Esophagus mucosa (tissue), 1 donor: Measurements from ENCODE around the gene FOXI1. TPM values are rescaled to one million over a fixed set of nuclear protein-coding genes. Genes with fewer than 3 reads are reported as not detected.
"Not testable (repeated sequence)": the region's sequence is repeated elsewhere in the genome, so short reads cannot be mapped to it uniquely, and the experiment has no call there.

ENCODE experiments used
- ATAC-seq: fragments of 200-7000 bp; cut with Tn5 transposase; one replicate; pipeline ENCODE4 v1.9.1; 2020
- total RNA-seq: library from RNA; stranded (reverse); gene quantifications from one replicate; pipeline ENCODE4 v1.2.4, GENCODE V29; 2023
- donor health status: DM: yes; HTN: yes; CAD: no.

FOXI1 gene
- total RNA-seq, 1 donor from 2014 or later = 0.16 TPM

DNA sequence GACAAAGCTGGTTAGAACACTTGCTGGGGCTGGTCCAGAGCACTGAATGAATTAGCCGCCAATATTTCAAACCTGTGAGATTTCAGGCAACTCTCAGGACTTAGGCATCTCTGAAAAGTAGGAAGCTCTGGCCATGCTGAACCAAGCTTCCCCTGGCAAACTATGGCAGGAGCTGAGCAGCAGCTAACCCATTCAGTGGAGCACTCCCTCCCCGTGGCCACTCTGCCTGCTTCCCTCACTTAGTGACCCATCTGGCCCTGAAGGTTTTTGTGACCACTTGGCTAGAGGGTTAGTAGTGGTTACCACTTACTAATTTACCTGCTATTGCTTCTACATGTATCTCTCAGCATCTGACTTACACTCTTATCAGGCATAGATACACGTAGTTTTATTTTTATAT is 25.5 kb downstream of the FOXI1 start:
- ATAC-seq = no peak

GRCh38 chr5:170132269-170132975 is 26.7 kb downstream of the FOXI1 start:
- no peak for ATAC-seq

GRCh38 chr5:170132976-170133448 is 27.3 kb downstream of the FOXI1 start:
- ATAC-seq = no peak

DNA sequence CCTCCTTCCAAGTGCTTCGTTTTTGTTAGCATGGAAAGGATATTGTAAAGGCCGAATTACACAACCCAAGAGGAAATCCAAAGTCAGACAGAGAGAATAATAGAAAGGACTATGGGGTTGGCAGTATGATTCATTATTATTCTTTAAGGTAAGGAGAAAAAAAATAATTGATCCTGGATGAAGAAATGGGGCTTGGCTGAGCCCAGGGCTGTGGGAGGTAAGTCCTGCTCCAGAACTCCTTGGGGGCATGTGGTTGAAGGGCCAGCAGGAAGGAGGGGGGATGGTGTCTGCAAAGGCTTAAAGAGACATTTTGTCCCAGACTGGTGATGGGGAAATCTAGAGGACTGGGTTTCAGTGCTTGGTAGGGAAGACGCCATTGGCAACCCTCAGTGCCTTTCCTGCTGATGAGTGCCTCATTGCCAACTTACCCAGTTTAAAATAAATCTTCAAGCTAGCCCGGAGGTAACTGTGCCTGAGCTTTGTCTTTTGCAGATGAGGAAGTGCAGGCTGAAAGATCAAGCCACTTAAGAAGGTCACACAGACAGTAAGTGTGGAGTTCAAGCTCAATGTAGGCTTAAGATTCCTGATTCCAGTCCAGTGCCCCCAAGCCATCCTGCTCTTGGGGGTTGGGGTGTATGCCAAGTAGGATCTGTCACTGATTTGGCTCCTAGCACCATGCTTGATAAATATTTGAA is 30.2 kb downstream of the FOXI1 start:
- peak; percentile 37 for ATAC-seq

DNA sequence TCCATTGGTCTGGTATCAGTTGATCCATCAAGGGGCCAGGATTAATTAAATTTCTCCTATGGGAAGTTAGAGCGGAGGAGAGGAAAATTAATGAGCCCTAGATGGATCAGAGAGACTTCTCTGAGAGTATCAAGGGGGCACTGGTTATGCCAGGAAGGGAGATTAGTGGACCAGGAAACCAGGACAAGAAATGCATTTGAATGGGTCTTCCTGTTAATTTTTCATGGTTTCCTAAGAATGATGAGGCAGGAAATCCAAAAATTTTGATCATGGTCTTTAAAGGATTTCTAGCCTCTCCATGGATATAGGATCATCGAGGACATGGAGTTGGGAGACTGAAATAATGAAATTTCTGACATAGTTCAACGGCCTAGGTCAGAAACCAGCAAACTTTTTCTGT is 30.8 kb downstream of the FOXI1 start:
- no peak for ATAC-seq

DNA sequence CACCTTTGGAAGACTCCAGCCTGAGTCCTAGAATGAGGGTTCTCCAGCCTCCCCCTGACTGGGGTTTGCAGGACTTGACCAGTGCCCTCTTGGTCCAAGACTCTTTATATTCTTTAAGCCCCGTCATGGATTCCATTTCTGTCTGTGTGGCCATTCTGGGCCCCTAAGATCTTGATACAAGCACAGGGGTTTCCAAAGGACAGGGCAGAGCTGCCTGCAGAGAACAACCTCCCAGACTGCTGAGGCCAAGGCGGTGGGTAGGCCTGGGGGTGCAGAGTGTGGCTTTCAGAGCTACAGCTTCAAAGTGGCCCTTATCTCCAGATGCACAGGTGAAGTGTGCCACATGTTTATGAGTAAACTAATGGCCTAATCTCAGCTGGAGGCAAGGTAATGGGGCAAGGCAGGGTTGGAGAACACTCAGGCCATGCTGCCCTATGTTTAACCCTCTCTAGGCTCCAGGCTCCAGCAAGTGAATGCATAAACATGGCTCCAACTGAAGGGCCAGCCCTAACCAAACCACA is 32.1 kb downstream of the FOXI1 start:
- no peak for ATAC-seq

GRCh38 chr5:170138273-170138672 is 32.6 kb downstream of the FOXI1 start:
- no peak for ATAC-seq

- no peak for ATAC-seq
Measured at GRCh38 chr5:170139786-170140335, 34.2 kb downstream of the FOXI1 start.

DNA sequence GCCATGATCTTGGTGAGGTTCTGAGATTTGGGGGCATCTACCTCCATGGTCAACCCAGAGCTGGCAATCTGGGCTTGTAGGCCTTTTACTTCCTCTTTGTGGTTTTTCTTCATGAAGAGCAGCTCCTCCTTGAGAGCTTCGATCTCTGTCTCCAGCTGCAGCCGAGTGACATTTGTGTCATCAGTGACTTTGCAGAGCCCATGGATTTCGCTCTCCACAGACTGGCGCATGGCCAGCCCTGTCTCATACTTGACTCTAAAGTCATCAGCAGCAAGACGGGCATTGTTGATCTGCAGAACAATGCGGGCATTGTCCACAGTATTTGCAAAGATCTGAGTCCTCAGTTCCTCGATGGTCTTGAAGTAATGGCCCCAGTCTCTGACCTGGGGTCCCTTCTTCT is 35.5 kb downstream of the FOXI1 start:
- ATAC-seq = not testable (repeated sequence)

- no peak for ATAC-seq
Measured at GRCh38 chr5:170141636-170142035, 35.9 kb downstream of the FOXI1 start.

- no peak for ATAC-seq
Measured at GRCh38 chr5:170142196-170142595, 36.5 kb downstream of the FOXI1 start.

DNA sequence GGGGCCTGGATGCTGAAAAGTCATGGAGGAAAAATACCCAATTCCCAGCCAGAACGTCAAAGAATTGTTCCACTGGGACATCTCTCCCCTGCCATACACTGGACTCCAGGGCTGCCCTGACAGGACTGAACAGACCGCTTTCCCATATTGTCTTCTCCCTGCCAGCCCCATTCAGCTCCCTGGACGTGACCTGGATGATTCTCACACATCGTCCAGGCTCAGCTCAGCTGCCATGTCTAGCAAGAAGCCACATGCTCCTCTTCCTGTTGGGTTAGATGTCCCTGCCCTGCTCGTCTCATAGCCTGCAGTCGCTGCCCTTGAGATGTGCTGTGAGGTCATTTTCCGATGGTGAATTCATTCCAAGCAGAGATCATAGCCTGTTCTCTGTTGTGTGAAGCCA is 37.4 kb downstream of the FOXI1 start:
- no peak for ATAC-seq

GRCh38 chr5:170143710-170144109 is 38.0 kb downstream of the FOXI1 start:
- ATAC-seq = no peak

DNA sequence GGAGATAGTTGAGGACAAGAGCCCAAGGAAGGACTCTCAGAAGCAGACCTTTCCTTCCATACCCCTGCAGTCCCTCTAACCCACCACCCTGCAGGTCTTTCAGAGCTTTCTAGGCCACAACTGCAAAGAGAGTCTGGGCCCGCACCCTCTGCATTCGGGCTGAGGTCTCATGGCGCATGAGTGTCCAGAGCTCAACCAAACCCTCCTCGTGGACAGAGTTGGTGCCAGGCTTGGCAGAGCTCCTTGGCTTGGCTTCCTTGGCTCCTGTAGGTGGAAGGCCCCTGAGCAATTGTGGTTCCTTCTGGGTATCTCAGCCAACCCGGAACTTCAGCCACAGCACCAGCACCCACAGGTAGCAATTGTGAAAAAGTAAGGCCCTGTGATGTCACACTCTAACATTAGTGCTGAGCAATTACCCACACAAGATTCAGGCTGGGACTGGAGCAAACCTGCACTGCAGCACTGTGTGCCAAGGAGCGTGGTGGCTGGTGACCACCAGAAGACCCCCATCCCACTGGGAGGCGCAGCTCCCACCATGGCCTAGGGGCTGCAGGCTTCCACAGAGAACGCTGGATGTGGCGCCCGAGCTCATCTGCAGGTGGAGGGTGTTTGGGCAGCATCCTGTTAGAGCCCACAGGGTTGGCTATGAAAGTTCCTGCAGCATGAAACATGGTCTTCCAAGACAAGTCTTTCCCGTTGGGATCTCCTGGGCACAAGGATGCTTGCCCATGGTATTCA is 38.8 kb downstream of the FOXI1 start:
- ATAC-seq = peak; percentile 18

DNA sequence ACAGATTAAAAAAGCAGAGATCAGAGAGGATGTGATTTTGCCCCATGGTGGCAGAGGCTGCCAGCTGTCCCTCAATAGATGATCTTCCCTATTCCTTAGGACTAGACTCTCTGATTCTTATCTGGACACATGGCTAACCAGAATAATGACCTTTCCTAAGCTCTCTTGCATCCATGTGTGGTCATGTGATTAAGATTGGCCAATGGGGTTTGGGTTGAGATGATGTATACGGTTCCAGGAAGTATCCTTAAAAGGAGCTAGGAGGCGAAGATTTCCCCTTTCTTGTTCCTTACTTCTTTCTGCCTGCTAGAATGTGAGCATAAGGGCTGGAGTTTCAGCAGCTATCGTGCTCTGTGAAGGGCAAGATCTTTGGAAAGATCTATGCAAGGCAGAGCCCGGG is 39.8 kb downstream of the FOXI1 start:
- no peak for ATAC-seq

DNA sequence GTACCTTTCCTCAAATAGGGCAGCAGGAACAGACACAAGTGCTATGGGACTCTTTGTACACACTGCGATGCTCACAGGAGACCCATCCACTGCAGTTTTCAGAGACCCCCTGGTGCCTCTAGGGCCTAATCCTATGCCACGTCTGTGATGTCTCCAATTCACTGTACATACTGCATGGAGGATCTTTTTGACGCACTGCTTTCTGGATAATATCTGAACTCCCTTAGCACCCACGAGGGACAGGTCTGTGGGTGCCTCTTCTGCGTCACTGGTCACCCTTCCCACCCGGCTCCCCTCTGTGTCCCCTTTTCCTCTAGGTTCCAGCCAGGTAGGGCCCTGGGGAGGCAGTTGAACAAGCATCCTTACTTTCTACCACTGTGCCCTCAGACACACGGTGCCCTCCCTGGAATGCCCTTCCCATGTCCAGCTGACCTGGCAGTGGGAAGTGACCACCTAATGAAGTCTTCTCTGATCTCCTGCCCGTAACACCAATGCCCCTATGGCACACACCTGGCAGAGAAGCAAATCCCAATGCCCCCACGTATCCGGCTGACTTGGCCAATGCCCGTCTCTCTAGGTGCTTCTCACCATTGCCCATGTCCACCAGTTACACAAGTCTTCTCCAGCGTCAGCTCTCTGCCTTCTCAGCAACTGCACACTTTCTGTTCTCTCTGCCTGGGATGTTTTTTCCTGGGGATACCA is 41.5 kb downstream of the FOXI1 start:
- ATAC-seq = no peak

DNA sequence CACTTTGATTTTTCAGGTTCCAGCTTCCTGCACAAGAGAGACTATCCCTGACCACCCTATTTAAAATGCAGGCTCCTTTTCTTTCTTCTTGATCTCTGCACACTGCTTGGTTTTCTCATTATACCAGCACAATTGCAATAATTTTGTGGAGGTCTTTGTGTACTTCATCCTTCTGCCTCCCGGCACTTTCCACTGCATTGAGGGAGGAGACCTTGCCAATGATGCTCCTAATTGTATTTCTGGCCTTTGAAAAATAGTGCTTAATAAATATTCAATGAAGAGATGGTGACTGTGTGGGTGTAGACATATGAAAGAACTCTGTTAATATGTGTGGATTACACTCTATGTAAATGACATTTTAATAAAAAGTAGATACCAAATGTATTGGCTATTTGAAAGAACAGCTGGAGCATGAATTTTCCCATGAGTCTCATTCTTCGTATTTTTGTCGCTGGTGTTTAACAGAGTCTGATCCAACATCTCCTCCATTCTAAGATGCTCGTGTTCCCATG is 42.1 kb downstream of the FOXI1 start:
- no peak for ATAC-seq

DNA sequence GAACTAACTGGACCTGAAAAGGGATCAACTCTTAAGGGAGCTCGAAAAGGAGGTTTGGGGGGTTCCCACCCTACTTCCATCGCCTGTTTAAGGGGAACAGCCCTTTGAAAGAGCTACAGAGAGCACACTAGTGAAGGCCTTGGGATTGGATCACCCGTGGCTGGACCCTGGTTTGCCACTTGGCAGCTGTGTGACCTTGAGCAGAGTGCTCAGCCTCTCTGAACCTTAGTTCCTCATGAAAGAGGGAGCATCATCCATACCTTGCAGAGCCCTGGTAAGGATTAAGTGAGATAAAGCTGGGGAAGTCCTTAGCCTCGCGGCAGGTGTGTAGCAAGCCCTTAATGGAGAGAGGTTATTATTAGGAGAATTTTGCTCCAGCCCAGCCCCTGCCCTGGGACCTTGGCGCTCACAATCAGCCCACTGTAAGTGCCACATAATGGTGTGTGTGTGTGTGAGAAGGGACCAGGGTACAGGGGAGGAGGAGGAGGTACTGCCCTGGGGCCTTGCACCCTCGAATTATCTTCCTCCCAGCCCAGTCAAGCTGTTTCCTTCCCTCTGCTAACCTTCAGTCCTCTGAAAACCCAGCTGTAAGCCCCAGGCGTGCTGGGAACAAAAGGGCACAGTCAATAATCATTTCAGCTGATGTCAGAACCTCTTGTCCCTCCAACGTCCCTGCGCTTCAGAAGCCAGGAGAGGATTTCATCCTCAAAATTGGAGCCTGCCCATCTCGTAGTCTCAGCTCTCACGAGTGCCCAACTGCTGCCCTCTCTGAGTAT is 42.9 kb downstream of the FOXI1 start:
- no peak for ATAC-seq

DNA sequence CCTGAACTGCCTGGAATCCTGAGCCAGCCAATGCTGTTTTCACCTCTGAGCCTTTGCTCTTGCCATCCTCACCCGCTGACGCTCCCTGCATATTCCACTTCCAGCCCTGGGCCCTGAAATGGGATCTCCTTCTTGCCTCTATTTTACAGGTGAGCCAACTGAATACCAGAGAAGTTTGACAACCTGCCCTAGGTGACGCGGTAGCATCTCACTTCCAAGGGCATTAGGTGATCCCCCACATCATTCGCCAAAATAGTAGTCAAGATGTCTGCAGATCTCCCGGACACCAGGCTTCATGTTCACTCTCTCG is 43.5 kb downstream of the FOXI1 start:
- no peak for ATAC-seq

DNA sequence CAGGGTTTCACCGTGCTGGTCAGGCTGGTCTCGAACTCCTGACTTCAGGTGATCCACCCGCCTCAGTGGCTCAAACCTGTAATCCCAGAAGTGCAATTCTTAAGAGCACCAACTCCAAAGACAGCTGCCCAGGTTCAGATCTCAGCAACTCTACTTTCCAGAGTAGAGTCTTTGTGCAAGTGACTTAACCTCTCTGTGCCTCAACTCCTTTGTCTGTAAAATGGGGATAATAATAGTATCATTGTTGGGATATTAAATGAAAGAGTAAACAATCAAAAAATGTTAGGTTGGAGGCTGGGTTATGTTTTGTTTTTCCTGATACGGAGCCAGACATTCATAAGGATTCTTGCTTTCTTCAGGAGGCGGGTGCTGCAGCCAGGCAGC is 45.0 kb downstream of the FOXI1 start:
- ATAC-seq = no peak

DNA sequence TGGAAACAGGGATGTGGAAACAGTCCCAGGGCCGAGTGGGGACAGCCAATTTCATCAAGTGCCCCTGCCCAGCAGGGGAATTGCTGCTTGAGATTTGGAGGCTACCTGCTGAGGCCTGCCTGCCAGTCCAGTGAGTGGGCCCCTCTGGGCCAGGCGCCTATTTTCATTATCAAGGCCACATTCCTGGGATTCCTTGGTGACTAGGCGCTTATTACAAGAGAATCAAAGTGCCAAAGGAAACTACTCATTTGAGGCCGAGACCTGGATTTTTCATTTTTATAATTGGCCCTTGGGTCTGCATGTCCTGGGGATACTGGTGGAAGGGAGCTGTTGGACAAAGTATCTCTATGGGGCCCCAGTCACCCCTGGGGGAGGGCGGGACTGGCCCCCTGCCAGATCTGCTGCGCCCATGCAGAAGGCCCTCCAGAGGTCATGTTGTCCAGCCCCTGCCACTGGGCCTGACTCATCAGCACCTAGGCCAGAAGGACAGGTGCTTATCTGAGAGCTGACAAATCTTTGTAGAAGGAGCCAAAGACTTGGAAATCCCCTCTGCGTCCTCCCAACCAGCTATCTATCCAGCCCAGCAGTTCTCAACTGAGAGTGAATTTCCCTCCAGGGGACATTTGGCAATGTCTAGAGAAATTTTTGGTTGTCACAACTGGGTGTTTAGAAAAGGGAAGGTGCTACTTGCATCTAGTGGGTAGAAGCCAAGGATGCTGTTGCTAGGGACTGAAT is 45.6 kb downstream of the FOXI1 start:
- ATAC-seq = no peak
